Kasumi-1 (cell line): ENCODE measurements around the gene TAS2R31.
"Not testable (repeated sequence)": the region's sequence is repeated elsewhere in the genome, so short reads cannot be mapped to it uniquely, and the experiment has no call there.

Experiments used
- DNase-seq, 2 experiments: peaks; one replicate each; lab custom pipeline; 2025; lab: John Stamatoyannopoulos, UW

TAS2R31 gene

GRCh38 chr12:11031307-11031706 lies at the start of gene TAS2R31:
TAS2R31 (minus strand) TSS chr12:11031407; CDS start chr12:11031335, 72 bp downstream.
- DNase-seq: no peak

GRCh38 chr12:11078246-11078645 lies 47.0 kb upstream of the TAS2R31 start:
- no peak for DNase-seq

DNA sequence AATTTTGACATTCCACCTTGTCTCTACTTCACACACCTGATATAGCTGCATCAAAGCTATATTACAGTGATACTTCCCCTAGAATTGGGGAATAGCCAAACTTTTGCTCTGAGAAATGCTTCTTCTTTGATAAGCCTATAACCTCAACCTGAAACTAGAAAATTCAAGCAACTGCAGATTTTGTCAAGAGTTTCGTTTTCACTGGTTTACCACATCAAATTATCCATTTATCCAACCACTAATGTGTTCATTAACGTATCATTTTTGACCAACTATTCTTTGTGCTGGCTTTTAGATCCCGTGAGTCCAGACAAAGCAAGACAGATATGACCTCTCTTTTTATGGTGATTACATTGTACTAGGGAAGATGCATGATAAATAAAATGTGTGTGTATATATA lies 44.4 kb upstream of the TAS2R31 start:
- DNase-seq: no peak

DNA sequence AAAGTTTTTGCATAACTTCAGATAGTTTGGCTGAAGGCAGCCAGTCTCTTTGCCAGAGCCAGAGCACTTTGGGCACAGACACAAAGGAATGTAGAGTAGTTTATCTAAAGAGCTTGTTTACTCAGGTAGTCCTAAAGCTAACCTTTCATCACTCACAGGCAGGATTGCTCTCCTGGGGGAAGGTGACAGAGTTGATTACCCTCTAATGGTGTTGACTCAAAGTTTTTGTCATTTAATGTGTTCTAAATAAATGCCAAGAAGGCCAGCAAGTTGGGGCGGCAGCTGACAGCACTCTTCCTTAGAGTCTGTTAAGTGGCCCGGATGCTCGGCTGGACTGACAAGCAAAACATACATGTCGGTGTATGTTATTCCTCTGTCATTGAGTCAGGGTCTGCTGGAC lies 40.2 kb upstream of the TAS2R31 start:
- DNase-seq: no peak

- no peak for DNase-seq
These were observed 39.8 kb upstream of the TAS2R31 start for GRCh38 chr12:11070999-11071398.

GRCh38 chr12:11069854-11070365 lies 38.7 kb upstream of the TAS2R31 start:
- no peak for DNase-seq

GRCh38 chr12:11067514-11067913 lies 36.3 kb upstream of the TAS2R31 start:
- DNase-seq: no peak

DNA sequence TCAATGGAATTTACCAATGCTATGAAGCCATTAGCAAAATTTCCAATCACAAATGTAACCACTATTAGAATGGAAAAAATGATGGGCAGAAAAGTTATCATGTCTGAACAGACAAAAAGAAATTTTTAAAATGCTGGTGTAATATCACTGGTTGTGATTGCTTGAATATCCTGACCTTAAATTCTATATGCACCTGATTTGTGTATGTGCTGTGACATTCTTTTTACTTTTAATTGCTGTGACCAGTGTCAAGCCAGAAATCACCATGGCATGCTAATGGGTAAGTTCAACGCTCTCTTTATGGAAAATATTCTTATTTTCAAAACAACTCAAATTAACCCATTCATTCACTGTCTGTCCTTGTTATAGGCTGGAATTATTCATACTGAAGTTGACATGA lies 31.0 kb upstream of the TAS2R31 start, which contains the start of gene TAS2R46:
Gene TAS2R46, minus strand, starts transcription at position 101 of the 400 bp plus-strand sequence. Its CDS starts 0 bp downstream, at position 101.
- not testable (repeated sequence) for DNase-seq

- DNase-seq: no peak
These were observed 28.6 kb upstream of the TAS2R31 start for GRCh38 chr12:11059784-11060183.

- no peak for DNase-seq
These were observed 27.8 kb upstream of the TAS2R31 start for GRCh38 chr12:11059041-11059440.

DNA sequence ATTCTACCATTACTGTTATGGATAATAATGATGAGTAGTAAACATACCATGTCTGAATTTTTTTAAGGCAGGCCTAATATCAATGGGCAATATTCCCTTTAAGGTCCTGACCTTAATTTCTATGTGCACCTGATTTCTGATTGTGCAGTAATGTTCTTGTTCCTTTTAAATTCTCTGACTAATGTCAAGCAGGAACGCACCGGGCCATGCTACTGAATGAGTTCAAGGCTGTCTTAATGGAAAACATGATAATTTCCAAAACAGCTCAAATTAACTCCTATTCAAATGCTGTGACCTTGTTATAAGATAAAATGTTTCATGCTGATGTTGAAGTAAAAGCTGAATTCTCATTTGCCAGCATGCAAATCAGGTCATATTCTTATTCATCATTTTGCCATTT lies 24.1 kb upstream of the TAS2R31 start:
- DNase-seq: no peak

DNA sequence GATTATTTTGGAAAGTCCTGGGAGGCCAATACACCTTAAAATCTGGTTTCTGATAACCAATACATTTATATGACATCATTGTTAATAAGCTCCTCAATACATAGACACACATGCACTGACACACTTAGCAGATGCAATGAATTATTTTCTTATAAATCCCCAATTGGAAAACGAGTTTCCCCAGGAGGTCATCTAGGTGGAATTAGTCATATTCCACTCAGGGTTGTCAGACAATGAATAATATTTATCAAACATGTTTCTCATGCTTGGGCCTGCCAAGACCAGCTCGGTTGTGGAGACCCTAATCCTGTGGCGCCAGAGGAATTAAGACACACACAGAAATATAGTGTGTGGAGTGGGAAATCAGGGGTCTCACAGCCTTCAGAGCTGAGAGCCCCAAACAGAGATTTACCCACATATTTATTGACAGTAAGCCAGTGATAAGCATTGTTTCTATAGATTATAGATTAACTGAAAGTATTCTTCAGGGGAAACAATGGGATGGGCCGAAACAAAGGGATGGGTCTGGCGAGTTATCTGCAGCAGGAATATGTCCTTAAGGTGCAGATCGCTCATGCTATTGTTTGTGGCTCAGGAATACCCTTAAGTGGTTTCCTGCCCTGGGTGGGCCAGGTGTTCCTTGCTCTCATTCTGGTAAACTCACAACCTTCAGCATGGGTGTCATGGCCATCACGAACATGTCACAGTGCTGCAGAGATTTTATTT lies 18.8 kb upstream of the TAS2R31 start:
- DNase-seq: not testable (repeated sequence)

DNA sequence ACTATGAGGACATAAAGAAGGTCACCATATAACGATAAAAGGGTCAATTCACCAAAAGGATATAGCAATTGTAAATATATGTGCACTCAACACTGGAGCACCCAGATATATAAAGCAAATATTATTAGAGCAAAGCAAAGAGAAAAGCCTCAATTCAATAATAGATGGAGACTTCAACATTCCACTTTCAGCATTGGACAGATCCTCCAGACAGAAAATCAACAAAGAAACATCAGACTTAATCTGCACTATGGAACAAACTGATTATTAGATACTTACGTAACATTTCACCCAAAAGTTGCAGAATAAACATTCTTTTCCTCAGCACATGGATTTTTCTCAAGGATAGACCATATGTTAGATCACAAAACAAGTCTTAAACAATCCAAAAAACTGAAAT lies 10.2 kb upstream of the TAS2R31 start:
- DNase-seq: not testable (repeated sequence)

GRCh38 chr12:11040162-11040561 lies 9.0 kb upstream of the TAS2R31 start:
- DNase-seq: no peak

- no peak for DNase-seq
These were observed 8.0 kb upstream of the TAS2R31 start for GRCh38 chr12:11039171-11039570.

DNA sequence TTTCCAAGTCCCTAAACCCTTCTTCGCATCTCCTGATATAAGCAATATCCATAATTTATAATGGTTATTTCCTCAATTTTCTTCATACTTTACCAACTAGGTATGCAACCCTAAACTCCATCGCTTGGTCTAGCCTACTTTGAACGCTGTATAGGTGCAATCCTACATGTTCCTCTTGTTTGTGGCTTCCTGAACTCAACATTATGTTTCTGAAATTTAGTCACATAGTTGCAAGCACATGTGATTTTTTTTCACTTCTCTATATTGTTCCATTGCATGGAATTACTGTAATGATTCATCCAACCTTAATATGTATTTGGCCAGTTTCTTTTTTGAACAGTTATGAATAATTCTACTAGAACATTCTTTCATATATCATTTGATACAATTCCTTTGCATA lies 2.8 kb upstream of the TAS2R31 start:
- DNase-seq: not testable (repeated sequence)

DNA sequence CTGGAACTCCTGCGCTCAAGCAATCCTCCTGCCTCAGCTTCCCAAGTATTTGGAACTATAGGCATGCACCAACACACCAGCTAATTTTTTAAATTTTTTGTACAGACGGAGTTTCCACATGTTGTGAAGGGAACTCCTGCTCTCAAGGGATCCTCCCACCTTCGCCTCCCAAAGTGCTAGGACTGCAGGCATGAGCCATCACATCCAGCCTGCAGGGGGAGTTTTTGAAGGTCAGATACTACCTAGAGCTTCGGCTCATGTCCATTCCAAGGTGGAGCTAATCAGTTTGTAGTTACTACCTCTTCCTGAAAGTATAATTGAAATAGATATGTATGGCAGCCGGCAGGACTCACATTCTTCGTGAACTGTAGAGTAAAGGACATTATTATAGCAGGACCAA lies 5.1 kb downstream of the TAS2R31 start:
- DNase-seq: no peak

DNA sequence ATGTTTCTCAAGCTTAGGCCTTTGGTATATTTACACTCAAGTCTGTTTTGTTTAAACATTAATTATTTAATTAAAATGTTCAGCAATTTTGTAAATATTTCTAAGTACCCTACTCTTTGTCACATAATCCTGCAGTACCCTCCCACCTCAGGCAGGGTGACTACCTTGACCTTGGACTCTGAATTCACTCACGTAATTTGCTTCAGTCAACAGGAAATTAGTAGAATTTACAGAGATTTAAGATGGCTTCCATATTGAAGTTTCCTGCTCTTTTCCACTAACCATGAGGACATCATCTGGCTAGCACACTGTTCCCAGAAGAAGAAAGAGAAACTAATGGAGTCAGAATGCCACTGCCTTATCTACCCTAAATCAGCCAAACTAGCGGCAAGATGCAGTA lies 7.8 kb downstream of the TAS2R31 start:
- DNase-seq: no peak

- no peak for DNase-seq
These were observed 8.7 kb downstream of the TAS2R31 start, which contains the start of gene TAS2R19 for GRCh38 chr12:11022520-11022919. TAS2R19 (minus strand) TSS chr12:11022620; CDS start chr12:11022571, 49 bp downstream.

DNA sequence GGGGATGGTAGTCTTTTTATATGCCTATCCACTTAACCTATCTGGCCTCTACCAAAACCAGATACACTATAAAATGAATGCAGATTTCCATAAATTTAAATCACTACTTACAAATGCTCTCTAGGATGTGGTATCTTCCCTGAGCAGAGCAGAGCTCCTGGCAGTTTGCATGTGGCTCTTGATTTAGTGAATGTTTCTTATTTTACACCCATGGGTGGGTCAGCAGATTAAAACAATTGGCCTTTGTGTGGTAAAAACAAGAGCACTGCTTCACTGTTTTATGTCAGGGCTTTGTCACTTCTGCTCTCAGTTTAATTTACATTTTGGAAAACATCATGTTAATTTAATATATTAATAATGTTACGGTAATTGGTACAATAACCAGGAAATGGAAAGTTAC lies 14.3 kb downstream of the TAS2R31 start:
- no peak for DNase-seq

- no peak for DNase-seq
These were observed 15.3 kb downstream of the TAS2R31 start for GRCh38 chr12:11015775-11016430.

DNA sequence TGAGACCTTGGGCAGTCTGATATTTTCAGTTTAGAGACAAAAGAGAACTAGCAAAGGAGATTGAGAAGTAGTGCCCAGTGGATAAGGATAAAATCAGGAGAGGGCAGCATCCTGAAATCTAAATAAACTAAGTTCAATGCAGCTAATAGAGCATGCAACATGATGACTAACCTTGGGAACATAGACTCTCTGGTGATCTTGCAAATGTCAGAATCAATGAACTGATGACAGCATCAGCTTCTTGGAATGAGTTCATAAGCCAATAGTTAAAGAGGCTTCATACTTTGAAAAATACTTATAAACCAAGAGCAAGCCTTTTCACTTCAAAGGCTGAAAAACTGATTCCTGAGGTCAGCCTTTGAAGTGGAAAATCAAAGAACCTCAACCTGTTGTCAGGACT lies 17.0 kb downstream of the TAS2R31 start:
- no peak for DNase-seq

DNA sequence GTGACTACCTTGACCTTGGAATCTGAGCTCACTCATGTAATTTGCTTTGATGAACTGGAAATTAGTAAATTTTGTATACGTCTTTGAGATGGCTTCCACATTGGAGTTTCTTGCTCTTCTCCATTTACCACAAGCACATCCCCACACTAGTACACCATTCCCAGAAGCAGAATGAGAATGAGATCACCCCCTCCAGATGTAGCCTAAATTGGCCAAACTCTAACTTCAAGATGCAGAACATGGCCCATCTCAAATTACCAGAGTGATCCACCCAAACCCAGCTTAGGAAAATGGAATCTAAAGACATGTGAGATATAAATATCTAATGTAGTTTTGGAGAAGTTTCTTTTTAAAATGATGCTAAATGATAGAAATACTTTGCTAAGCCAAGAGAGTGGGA lies 23.6 kb downstream of the TAS2R31 start:
- DNase-seq: no peak
